DMS114 treated with DMSO at 0.1 percent for 48 hours (cell line): ENCODE measurements around the gene GALNT9.
"Not testable (repeated sequence)": the region's sequence is repeated elsewhere in the genome, so short reads cannot be mapped to it uniquely, and the experiment has no call there.

ENCODE experiments used
- DNase-seq: peaks from one replicate; lab custom pipeline; 2025; ENCODE audit not compliant: unreplicated experiment; lab: John Stamatoyannopoulos, UW

GALNT9 gene

DNA sequence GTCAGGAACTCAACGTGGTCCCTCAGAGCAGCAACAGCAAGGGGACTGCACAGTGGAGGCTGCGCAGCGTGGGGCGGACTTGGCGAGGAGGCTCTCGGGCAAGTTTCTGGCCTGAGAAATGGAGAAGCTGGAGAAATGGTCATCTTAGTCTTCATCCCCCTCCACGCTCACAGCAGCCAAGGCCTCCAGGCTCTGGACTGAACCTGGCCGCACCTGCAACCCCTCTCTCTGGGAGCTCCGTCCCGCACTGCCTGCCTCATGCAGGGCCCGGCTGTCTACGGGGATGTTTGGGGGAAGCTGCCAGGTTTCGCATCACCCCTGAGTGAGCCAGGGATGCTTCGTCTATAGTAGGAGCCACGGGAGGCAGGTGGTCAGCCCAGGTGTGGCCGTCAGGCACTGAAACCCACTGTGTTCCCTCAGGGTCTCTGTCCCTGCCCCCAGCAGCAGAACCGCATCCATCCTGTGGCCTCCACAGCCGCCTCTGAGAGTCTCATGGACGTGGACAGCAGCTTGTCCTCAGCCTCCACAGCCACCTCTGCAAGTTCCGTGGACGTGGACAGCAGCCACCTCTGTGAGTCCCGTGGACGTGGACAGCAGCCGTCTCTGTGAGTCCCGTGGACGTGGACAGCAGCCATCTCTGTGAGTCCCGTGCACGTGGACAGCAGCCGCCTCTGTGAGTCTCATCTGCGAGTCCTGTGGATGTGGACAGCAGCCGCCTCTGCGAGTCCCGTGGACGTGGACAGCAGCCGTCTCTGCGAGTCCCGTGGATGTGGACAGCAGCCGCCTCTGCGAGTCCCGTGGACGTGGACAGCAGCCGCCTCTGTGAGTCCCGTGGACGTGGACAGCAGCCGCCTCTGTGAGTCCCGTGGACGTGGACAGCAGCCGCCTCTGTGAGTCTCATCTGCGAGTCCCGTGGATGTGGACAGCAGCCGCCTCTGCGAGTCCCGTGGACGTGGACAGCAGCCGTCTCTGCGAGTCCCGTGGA, 29.1 kb upstream of the GALNT9 start:
- DNase-seq: not testable (repeated sequence)

- DNase-seq: no peak
Observed at GRCh38 chr12:132357623-132358186, 28.3 kb upstream of the GALNT9 start.

- DNase-seq: no peak
Observed at GRCh38 chr12:132356691-132357622, 27.6 kb upstream of the GALNT9 start.

DNA sequence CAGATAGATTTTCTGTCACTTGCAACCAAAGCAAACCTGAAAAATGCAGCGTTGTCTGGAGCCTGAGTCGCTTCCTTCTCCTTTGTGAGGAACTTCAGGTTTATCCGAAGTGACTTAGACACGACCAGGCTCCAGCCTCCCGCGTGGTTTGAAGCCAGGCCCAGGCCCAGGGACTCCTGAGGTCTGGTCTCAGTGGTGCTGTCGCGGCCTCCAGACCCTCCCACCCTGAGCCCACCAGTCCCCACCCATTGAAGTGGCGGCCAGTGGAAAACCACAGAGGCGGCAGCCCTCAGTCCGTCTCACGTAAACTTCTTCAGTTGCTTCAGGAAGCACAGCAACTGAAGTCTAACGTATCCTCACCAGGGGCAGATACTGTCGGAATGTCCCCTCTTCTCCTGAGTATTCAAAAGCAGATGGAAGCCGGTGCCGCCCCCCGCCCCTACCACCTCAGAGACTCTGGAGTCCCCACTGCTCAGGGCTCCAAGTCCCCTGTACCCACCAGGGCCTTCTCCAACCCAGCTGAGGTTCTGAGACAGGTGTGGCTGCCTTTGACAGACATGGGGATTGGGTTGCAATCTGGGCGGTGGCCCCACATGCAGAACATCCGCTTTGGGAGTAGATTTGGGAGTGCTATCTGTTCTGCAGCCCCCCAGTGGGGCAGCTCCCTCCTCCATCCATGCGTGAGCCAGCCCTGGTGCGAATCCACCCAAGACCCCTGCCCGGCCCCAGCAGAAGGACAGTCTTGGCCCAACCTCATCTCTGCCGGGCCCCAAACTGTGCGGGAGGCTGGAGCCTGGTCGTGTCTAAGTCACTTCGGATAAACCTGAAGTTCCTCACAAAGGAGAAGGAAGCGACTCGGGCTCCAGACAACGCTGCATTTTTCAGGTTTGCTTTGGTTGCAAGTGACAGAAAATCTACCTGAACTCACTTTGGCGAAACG, 26.6 kb upstream of the GALNT9 start:
- DNase-seq: no peak

- DNase-seq: no peak
Observed at GRCh38 chr12:132354982-132355680, 25.7 kb upstream of the GALNT9 start.

GRCh38 chr12:132354211-132354981, 25.0 kb upstream of the GALNT9 start:
- DNase-seq: no peak

- no peak for DNase-seq
Observed at GRCh38 chr12:132353811-132354210, 24.4 kb upstream of the GALNT9 start.

GRCh38 chr12:132352896-132353800, 23.8 kb upstream of the GALNT9 start:
- DNase-seq: no peak

- no peak for DNase-seq
Observed at GRCh38 chr12:132351751-132352495, 22.5 kb upstream of the GALNT9 start.

- DNase-seq: no peak
Observed at GRCh38 chr12:132349501-132350131, 20.2 kb upstream of the GALNT9 start.

DNA sequence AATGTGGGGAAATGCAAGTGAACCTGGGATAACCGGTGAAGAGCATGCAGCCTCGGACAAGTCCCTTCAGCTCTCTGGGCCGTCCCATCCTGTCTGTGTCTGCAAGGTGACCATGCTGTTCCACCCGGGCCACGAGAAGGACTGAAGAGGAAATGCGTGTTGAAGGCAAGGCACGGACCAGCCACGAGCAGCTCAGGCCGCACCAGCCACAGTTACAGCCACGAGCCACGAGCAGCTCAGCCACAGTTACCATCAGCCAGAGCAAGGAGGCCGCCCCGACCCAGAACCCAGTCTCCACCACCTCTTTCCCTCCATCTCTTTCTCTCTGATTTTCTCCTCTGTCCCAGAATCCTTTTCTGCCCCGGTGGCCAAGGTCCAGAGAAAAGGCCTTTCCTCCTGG, 18.8 kb upstream of the GALNT9 start:
- no peak for DNase-seq

- no peak for DNase-seq
Observed at GRCh38 chr12:132347176-132347855, 17.9 kb upstream of the GALNT9 start.

DNA sequence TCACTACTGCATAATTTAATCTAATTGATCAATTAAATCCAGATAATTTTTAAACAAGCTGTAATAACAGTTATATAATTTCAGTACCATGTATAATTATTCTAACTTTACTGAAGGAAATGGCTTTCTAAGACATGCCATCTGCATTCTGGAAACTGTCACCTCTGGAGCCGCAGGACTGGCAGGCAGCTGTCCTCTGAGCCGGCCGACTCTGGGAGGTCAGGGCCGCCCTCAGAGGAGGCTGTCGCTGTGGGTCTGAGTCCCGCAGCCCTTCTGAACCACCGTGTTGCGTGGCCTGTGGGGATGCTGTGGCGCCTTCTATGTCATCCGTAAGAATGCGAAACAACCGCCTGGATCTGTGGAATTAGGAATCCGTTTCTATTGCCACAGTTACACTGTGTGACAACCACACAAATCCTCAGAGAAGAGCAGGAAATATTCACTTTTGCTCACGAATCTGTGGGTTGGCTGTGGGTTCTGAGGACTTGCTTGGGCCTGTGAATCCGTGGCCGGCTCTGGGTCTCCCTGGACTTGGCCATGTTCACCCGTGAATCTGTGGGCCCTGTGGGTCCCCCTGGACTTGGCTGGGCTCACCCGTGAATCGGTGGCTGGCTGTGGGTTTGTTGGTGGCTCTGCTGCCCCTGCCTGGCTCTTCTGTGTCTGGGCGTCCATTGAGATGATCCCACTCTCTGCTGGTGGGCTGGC, 17.2 kb upstream of the GALNT9 start:
- no peak for DNase-seq

GRCh38 chr12:132345561-132346200, 16.3 kb upstream of the GALNT9 start:
- no peak for DNase-seq

DNA sequence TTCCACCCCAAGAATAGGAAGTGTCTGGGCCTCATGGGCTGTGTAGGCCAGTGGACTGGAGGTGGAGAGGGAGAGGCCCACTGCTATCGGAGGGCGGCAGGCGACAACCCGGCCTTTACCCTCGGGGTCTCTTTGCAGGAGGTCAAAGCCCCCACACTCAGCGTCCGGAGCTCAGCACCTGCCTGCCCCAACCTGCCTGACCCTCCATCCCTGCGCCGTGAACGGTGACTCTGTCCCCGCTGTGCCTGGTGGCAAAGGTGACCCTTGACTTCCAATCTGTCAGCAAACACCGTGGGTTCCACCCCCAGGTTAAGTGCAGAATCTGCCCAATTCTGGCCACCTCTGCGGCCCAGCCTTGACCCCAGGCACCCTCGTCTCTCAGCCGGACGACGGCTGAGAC, 15.7 kb upstream of the GALNT9 start:
- no peak for DNase-seq
